Suprapubic skin (tissue), 4 donors: ENCODE measurements around the gene BEST2. TPM values are rescaled to one million over a fixed set of nuclear protein-coding genes. Genes with fewer than 3 reads are reported as not detected.

Experiments
- DNase-seq, 2 donors: peaks; one replicate each; pipeline ENCODE4 v3.0.0-alpha.2; 2019; ENCODE audit warnings: low spot score in 2 of 2
- H3K27ac ChIP-seq: fragments of 200-600 bp; sonication (generic); one replicate; pipeline ENCODE4 v1.5.1; 2019
- H3K27me3 ChIP-seq: fragments of 200-600 bp; sonication (generic); one replicate; pipeline ENCODE4 v1.5.1; 2019
- H3K36me3 ChIP-seq: fragments of 200-600 bp; sonication (generic); one replicate; pipeline ENCODE4 v1.5.1; 2019
- H3K4me1 ChIP-seq: fragments of 200-600 bp; sonication (generic); one replicate; pipeline ENCODE4 v1.5.1; 2019
- H3K4me3 ChIP-seq: fragments of 200-600 bp; sonication (generic); one replicate; pipeline ENCODE4 v1.5.1; 2019; ENCODE audit warnings: mild to moderate bottlenecking
- H3K9me3 ChIP-seq: fragments of 200-600 bp; sonication (generic); one replicate; pipeline ENCODE4 v1.5.1; 2019
- EP300 ChIP-seq: sonication (generic); formaldehyde crosslinking; IDR thresholded peaks from one replicate; pipeline ENCODE4 v1.6.1; 2017; ENCODE audit warnings: antibody characterized with exemption
- POLR2A ChIP-seq, 2 donors: fragments of 450-650 bp; IDR thresholded peaks; one replicate each; pipeline ENCODE4 v1.6.1; 2017; ENCODE audit warnings: antibody characterized with exemption in 2 of 2, mild to moderate bottlenecking in 2 of 2, moderate library complexity in 2 of 2
- POLR2AphosphoS5 ChIP-seq, 3 donors: sonication (generic); formaldehyde crosslinking; IDR thresholded peaks; one replicate each; pipeline ENCODE4 v1.6.1; 2017; ENCODE audit warnings: antibody characterized with exemption in 3 of 3
- WGBS: methylation state at CpG from one replicate; pipeline ENCODE4 v1.1.5; 2018; 5-methylcytosine and 5-hydroxymethylcytosine counted together
- total RNA-seq, 4 donors: library from RNA; depleted of rRNA; stranded (reverse); fragments of >200 nt; gene quantifications; one replicate each; pipeline ENCODE4 v1.1.0, GENCODE V29; 2016
- TF ChIP-seq, protein P1 (sequence below), 2 donors: fragments of 200-600 bp in 1 of 2; fragments of 450-650 bp in 1 of 2; sonication (generic) in 1 of 2; IDR thresholded peaks; one replicate each; pipeline ENCODE4 v1.5.1; 2016 to 2019; ENCODE audit warnings: antibody characterized with exemption in 2 of 2, mild to moderate bottlenecking in 1 of 2, moderate library complexity in 1 of 2

The BEST2 gene
- total RNA-seq, 4 donors from 2014 or later, result 18.2 to 62.0 (median 46.8) TPM

GRCh38 chr19:12786141-12786870, 34.7 kb downstream of the BEST2 start:
- peak overlapping the region; percentile 20 for H3K4me3 ChIP-seq
- H3K4me1 ChIP-seq, result peaks cover 90% of the 10 kb centered on the region
- DNase-seq, result peak in 1 of 2 donors; percentile 86
- H3K27me3 ChIP-seq, result no peaks in the 10 kb centered on the region
- WGBS, result 44% methylated on average over 10 of the region's 18 CpGs
- H3K27ac ChIP-seq, result peak overlapping the region; percentile 97
- H3K36me3 ChIP-seq, result no peaks in the 10 kb centered on the region
- peak in 2 of 3 donors; percentile 17 to 56 for TF ChIP-seq POLR2AphosphoS5 (IDR thresholded peaks at IDR 0.05)
- TF ChIP-seq, protein P1, sequence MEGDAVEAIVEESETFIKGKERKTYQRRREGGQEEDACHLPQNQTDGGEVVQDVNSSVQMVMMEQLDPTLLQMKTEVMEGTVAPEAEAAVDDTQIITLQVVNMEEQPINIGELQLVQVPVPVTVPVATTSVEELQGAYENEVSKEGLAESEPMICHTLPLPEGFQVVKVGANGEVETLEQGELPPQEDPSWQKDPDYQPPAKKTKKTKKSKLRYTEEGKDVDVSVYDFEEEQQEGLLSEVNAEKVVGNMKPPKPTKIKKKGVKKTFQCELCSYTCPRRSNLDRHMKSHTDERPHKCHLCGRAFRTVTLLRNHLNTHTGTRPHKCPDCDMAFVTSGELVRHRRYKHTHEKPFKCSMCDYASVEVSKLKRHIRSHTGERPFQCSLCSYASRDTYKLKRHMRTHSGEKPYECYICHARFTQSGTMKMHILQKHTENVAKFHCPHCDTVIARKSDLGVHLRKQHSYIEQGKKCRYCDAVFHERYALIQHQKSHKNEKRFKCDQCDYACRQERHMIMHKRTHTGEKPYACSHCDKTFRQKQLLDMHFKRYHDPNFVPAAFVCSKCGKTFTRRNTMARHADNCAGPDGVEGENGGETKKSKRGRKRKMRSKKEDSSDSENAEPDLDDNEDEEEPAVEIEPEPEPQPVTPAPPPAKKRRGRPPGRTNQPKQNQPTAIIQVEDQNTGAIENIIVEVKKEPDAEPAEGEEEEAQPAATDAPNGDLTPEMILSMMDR (IDR thresholded peaks at IDR 0.05), result no peak
- TF ChIP-seq POLR2A (IDR thresholded peaks at IDR 0.05), result peak in 1 of 2 donors; percentile 12
- TF ChIP-seq EP300, result no peak
- no peaks in the 10 kb centered on the region for H3K9me3 ChIP-seq

GRCh38 chr19:12786952-12787351, 35.4 kb downstream of the BEST2 start:
- Histone ChIP-seq H3K27me3 (no peaks in the 10 kb centered on the region), H3K4me1 (peaks cover 85% of the 10 kb centered on the region), H3K27ac (peak overlapping the region; percentile 97), H3K9me3 (no peaks in the 10 kb centered on the region), H3K4me3 (peak overlapping the region; percentile 20), H3K36me3 (no peaks in the 10 kb centered on the region)
- no peak for DNase-seq
- WGBS, result 67% methylated on average over 3 of the region's 3 CpGs
- TF ChIP-seq EP300 (no peak), POLR2AphosphoS5 (IDR thresholded peaks at IDR 0.05) (no peak), POLR2A (IDR thresholded peaks at IDR 0.05) (no peak)
- TF ChIP-seq, protein P1 (IDR thresholded peaks at IDR 0.05), result no peak

DNA sequence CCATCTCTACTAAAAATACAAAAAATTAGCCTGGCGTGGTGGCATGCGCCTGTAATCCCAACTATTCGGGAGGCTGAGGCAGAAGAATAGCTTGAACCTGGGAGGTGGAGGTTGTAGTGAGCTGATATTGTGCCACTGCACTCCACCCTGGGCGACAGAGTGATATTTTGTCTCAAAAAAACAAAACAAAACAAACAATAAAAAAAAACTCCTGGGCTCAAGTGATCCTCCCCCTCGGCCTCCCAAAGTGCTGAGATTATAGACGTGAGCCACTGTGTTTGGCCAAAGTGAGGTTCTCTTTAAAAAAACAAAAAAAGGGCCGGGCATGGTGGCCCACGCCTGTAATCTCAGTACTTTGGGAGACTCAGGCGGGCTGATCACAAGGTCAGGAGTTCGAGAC, 35.9 kb downstream of the BEST2 start:
- peak overlapping the region; percentile 97 for H3K27ac ChIP-seq
- no peaks in the 10 kb centered on the region for H3K27me3 ChIP-seq
- H3K36me3 ChIP-seq, result no peaks in the 10 kb centered on the region
- no peaks in the 10 kb centered on the region for H3K9me3 ChIP-seq
- TF ChIP-seq, protein P1 (IDR thresholded peaks at IDR 0.05), result no peak
- TF ChIP-seq EP300 (no peak), POLR2AphosphoS5 (IDR thresholded peaks at IDR 0.05) (no peak), POLR2A (IDR thresholded peaks at IDR 0.05) (no peak)
- no peak overlapping the region for H3K4me3 ChIP-seq
- DNase-seq, result no peak
- peaks cover 80% of the 10 kb centered on the region for H3K4me1 ChIP-seq
- WGBS, result 70% methylated on average over 10 of the region's 10 CpGs

DNA sequence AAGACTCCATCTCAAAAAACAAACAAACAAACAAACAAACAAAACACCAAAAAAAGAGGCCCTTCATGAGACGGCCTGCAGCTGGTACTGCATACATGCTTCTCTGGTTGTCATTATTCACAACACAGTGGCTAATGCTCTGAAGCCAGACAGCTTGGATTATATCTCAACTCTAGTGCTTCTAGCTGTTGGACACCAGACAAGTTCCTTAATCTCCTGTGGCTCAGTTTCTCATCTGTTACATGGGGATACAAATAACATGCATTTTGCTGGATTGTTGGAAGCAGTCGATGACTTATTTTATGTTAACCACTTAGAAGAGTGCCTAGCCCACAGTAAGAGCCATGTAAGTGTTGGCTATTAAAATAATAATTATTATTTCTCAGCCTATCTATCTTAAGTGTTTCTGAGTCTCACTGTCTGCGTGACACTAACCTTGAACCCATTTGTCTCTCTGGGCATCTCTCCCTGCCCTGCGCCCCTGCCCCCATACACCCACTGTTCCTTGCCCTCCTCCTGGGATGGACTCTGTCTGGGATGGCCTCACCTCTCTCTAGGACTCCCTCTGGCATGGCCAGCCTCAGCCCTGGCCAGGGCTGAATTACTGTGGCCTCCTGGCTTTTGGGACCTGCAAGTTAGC, 36.6 kb downstream of the BEST2 start:
- TF ChIP-seq EP300, result no peak
- TF ChIP-seq POLR2AphosphoS5 (IDR thresholded peaks at IDR 0.05), result no peak
- TF ChIP-seq, protein P1 (IDR thresholded peaks at IDR 0.05), result no peak
- TF ChIP-seq POLR2A (IDR thresholded peaks at IDR 0.05), result no peak
- no peaks in the 10 kb centered on the region for H3K27me3 ChIP-seq
- peaks cover 73% of the 10 kb centered on the region for H3K4me1 ChIP-seq
- no peaks in the 10 kb centered on the region for H3K36me3 ChIP-seq
- H3K27ac ChIP-seq, result peak overlapping the region; percentile 97
- DNase-seq, result no peak
- WGBS, result 33% methylated on average over 4 of the region's 4 CpGs
- no peaks in the 10 kb centered on the region for H3K9me3 ChIP-seq
- H3K4me3 ChIP-seq, result peak overlapping the region; percentile 88

DNA sequence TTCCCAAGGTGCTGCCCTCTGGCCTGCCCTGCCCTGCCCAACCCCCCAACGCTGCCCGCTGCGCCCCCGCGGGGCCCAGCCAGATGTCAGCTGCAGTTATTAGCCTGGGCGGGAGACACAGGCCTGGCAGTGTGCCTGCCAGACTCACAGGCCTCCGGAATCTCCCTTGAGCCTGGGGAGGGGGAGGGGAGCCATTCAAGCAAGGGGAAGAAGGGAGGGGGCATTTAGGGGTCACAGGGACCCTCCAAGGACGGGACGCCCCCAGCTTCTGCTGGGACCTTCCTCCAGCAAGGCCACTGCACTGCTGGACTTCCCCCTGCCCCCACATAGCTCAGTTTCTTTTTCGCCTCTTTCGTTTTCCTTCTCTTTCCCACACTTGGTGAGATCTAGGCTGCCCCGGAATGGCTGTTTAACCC, 37.1 kb downstream of the BEST2 start:
- Histone ChIP-seq H3K9me3 (no peaks in the 10 kb centered on the region), H3K27ac (peak overlapping the region; percentile 97), H3K4me1 (peaks cover 69% of the 10 kb centered on the region), H3K27me3 (no peaks in the 10 kb centered on the region), H3K36me3 (no peaks in the 10 kb centered on the region), H3K4me3 (peak overlapping the region; percentile 88)
- 1% methylated on average over 11 of the region's 12 CpGs for WGBS
- peak in 1 of 2 donors; percentile 90 for DNase-seq
- no peak for TF ChIP-seq POLR2AphosphoS5 (IDR thresholded peaks at IDR 0.05)
- TF ChIP-seq POLR2A (IDR thresholded peaks at IDR 0.05), result peak in 1 of 2 donors; percentile 20
